NCI-H748 (cell line): Measurements from ENCODE around the gene IGSF8.
"Not testable (repeated sequence)": the region's sequence is repeated elsewhere in the genome, so short reads cannot be mapped to it uniquely, and the experiment has no call there.

Experiments
- DNase-seq: peaks from one replicate; lab custom pipeline; 2025; ENCODE audit not compliant: unreplicated experiment; lab: John Stamatoyannopoulos, UW

The IGSF8 gene

DNA sequence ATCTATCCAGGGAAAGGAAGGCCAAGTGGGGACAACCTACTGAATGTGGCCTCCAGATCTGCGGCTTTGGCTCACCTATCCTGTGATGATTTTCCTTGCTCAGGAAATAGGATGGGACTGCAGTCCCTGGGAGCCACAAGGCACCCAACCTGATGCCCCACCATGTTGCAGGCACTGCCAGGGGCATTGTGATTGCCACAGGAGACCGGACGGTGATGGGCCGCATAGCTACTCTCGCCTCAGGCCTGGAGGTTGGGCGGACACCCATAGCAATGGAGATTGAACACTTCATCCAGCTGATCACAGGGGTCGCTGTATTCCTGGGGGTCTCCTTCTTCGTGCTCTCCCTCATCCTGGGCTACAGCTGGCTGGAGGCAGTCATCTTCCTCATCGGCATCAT is 29.0 kb upstream of the IGSF8 start:
- DNase-seq = no peak

DNA sequence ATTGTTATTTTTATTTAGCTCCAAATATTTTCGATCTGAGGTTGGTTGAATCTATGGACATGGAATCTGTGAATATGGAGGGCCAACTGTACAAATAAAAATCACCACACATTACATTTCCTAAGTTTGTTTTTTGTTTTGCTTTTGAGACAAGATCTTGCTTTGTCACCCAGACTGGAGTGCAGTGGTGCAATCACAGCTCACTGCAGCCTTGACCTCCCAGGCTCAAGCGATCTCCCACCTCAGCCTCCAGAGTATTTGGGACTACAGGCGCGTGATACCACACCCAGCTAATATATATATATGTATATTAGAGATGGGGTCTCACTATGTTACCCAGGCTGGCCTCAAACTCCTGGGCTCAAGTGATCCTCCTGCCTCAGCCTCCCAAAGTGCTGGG is 27.9 kb upstream of the IGSF8 start:
- not testable (repeated sequence) for DNase-seq

DNA sequence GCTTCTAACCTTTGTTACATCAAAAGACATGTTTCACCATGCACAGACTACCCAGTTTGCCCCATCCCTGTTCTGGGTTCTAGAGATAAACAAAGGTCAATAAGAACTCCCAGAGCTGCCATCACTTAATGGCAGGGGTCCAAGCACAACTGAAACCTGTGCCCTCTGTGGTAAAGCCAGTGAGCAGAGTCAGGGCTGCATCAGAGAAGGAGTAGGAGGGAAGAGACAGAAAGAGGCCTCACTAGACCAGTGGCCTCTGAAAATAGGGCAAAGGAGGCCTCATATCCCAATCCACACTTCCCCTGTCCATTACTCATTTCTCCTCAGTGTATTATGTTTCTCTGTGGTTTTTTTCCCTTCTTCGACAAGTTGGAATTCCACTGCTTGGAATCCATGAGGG is 27.3 kb upstream of the IGSF8 start:
- DNase-seq = no peak

DNA sequence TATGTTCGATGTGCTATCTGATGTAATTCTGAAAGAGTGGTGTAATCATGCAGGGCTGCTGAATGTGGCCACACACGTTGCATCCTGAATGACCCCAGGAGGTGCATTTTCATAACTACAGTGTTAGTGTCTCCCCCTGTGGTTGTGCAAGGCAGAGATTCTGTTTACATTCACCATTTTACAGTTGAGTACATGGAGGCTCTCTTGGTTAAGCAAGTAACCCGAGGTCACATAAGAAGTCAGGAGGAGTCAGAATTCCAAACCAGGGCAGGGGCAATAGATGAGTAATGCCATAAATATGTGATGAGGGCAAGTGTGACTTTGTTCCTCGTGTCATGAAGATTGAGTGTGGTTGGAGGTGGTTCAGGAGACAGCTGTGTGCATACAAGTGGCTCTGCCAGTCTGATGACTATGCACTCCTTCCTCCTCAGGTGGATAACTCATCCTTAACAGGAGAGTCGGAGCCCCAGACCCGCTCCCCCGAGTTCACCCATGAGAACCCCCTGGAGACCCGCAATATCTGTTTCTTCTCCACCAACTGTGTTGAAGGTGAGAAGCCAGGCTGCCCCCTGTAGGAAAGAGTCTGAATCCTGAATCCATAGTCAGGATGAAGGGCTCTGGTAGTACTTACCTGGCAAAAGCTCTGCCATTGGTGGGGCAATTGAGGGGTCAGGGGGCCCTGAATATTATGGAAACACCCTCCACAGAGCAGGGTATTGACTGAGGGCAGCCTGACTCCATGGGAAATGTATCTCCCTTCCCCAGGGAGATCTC is 26.5 kb upstream of the IGSF8 start:
- no peak for DNase-seq

DNA sequence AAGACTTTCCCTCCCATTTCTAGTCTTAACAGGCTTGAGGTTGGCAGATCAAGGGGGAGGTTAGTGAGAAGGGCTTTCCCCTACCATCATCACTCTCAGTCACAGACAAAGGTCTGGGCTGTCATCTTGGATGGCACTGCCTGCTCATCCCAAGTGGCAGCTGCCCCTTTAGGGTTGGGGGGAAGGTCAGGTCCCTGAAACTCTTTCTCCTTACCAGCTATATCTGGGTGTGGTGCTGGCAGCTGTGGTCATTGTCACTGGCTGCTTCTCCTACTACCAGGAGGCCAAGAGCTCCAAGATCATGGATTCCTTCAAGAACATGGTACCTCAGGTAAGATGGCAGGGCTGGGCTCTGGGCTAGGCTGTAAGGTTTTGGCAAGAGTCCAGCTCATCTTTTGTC is 25.3 kb upstream of the IGSF8 start:
- no peak for DNase-seq

DNA sequence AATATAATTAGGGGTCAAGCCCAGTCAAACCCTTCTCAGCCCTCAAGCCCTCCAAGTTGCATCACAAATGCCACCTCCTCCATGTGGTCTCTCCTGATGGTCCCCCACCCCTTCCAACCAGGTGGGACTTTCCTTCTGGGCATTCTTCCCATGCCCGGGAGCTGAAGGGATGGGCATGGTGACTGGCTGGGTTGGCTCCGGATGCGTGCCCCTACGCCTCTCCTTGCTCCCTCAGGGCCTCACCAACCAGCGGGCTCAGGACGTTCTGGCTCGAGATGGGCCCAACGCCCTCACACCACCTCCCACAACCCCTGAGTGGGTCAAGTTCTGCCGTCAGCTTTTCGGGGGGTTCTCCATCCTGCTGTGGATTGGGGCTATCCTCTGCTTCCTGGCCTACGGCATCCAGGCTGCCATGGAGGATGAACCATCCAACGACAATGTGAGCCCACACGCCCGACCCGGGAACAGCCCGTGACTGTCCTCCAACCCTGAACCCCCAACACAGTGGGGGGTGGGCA is 24.6 kb upstream of the IGSF8 start:
- no peak for DNase-seq

DNA sequence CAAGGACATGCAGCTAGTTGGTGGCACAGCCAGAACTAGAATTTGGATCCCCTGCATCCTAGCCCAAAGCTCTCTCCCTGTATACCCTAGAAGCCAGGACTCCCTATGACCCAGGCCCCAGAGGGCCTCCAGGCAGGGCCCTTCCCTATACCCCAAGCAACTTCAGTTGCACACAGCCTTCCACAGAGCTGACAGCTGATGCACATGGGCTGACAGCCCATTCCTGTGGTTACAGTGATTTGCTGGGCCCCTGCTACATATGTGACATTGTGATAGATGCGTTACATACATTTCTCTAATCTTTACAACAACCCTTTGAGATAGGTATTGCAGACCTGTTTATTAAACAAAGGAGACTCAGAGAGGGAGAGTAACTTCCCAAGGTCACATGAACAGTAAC is 23.0 kb upstream of the IGSF8 start:
- DNase-seq = no peak

DNA sequence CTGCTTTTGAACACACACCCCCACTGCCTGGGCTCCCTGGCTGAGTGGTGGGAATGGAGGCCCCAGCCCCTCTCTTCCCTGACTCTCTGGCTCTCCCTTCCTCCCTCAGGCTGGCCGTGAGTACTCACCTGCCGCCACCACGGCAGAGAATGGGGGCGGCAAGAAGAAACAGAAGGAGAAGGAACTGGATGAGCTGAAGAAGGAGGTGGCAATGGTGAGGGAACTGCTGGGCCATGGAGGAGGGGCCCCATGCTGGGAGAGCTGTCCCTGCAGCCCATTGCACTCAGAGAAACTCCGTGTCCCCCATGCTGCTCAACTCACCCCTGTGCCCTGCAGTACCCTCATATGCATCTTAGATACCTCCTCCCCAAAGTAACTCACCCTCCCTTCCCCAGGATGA is 22.4 kb upstream of the IGSF8 start:
- no peak for DNase-seq

DNA sequence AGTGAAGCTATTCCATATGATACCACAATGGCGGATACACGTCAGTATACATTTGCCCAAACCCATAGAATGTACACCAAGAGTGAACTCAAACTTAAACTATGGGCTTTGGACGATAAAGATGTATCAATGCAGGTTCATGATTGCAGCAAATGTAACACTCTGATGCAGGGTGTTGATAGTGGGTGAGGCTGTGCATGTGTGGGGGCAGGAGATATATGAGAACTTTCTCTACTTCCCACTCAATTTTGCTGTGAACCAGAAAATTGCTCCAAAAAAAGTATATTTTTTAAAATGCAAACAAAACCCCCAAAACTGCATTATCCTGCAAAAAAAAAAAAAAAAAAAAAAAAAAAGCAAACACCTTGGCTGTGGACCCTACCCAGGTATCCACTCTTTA is 20.5 kb upstream of the IGSF8 start:
- DNase-seq = no peak

DNA sequence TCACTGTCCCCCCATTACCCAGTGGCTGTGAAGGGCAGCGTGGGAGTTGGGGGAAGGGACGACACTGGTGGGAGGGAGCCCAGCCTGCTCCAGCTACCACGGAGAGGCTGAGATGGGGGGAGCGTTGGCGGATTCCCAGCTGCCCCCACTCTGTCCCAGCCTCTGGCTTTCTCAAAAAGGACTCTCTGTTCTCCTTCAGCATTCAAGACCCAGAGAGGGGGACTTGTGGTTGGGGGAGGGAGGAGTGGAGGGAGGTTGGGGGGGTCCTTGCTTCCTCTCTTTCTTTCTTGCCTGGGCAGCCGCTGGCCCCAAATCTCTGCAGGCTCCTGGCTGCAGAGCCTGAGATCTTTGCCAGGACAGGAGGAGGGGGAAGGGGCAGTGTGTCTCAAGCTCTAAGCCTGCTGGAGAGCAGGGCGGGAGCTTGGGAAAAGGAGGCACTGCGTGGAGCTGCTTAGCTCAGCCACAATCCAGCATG is 19.3 kb upstream of the IGSF8 start:
- no peak for DNase-seq

DNA sequence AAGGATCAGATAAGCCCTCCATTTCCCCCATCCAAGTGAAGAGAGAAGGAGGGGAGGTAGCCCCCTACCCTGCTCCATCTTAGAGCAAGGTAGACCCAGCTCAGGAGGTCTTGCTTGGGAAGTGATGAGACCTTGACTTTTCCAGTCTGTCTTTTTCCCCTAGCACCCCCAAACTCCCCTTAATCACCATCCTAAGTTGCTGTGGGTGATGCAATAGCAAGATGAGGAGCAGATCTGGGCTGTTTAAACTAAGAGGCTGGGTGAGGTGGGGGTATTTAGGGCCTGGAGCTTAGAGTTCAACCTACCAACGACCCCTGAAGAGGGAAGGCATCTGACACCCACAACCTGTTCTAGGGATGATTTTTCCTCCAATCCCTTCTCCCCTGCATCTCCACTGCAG is 18.9 kb upstream of the IGSF8 start:
- no peak for DNase-seq

DNA sequence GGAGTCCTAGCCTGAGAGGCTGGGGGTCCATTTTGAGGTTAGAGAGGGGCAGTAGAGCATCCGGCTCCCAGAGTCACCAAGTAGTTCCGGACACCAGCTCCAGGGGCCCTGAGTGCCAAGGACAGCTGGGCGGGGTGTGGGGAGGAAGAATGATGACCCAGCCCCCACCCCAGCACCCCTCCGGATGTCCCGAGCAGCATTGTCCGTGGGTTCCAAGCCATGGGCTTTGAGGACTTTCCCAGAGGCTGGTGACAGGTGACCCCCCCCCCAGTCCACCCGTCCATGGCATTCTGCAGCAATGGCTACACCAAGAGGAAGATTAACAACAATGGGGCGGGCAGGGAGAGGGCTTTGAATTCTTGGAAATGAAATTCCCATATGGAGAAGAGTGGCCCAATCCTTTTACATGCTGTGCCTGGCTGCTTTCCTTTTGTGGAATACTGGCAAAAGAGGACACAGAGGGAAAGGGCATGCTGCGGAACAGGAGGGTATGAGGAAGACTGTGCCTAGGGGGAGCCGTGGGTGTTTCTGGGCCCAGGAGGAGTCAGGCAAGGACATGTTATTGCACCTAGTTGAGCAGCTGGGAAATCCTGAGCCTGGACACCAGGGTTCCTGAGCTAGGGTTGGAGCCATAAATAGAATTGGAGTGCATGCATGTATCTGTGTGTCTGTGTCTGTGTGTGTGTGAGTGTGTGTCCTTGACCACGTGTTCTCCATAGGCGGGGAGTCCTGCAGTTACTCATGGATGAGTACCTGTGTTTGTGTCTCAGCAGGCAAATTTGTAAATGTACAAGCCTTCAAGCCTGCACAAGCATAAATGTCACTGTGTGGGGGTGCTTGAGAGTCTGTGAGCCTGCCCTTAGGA is 18.1 kb upstream of the IGSF8 start:
- DNase-seq = no peak

DNA sequence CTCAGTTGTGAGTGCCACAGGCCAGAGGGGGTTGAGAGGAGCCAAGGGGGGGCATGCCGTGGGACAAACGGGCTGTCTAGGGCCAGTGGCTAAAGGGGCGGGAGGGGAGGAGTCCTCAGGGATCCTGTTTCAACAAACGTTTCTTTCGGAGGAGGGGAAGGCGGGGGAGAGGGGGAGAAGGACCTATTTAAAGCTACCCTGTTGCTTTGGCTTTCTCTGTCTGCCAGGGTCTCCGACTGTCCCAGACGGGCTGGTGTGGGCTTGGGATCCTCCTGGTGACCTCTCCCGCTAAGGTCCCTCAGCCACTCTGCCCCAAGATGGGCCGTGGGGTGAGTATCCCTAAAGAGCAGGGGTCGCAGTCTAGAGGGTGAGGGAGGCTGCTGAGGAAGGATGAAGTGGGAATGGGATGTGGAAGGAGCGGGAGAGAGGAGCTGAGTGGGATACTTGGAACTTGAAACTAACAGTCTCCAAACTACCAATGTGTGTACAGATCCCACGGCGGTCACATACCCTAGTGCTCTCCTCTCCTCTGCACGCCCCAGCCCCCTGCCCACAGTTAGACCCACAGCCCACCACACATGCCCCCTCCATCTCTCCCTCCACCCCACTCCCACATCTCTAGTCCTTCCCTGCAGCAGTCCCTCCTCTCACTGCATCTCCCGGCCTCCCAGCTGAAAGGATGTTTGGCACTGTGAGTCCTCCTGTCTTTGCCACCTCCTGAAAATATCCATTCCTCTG is 17.3 kb upstream of the IGSF8 start, which contains the start of gene ATP1A2:
TSS of gene ATP1A2 (plus strand) at position 215 of the 738 bp plus-strand sequence. CDS start at position 318, 103 bp downstream.
- no peak for DNase-seq

DNA sequence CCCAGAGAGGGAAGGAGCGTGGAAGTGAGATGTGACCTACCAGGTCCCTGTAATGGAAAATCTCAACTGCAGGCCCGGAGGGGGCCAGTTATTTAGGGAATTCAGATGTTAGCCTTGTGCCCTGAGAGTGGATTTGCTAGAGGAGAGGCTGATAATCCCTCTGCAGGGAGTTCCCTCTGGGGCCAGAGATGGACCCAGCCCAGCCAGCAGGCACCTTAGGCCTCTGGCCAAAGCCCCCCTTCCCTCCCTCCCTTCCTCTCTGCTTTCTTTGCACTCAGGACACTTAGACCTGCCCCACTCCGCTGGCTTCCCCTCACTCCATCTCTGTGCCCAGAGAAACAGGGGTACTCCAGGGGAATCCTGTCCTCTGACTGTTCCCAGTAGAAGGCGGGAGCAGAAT is 15.7 kb upstream of the IGSF8 start:
- DNase-seq = no peak

DNA sequence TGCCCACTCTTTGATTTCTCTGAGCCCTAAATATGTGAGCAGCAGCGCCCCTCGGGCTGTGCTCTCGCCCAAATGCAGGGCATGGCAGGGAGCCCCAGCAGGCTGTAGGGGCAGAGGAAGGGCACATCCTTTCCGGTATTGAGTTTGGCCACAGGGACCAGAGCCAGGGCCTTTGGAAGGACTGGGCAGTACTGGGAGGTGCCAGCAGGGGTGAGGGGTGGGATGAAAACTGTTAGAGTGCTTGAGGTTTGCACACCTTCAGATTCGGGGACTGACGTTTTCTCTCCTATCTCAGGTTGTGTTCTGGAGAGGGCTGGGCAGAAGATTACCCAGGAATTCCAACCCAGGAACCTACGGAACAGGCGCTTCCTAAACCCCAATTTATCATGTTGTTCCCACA is 15.0 kb upstream of the IGSF8 start:
- DNase-seq = no peak

DNA sequence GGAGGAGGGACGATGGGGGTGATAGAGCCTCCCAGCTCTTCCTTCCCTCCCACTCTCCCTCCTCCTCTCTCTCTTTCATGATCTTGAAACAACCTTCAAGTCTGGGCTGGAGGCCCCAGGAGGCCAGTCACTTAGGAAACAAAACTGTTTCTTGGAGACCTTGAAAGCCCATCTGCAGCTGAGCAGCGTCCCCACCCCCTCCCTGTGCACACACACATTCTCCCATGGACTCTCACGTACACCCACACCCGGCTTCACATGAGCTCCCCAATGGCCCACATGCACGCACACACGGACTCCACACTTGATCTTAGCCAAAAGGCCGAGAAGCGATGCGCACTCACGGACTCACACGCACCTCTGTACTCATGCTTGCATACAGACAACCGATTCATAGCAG is 13.9 kb upstream of the IGSF8 start:
- no peak for DNase-seq

DNA sequence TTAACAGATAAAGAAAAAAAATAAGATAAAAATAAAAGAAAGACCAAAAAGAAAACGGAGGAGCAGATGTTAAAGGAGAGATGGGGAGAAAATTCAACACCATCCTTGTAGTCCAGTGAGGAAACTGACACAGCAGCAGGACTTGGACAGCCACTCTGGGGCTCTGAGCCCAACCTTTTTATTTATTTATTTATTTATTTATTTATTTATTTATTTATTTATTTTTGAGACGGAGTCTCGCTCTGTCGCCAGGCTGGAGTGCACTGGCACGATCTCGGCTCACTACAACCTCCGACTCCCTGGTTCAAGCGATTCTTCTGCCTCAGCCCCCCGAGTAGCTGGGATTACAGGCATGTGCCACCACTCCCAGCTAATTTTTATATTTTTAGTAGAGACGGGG is 13.0 kb upstream of the IGSF8 start:
- not testable (repeated sequence) for DNase-seq

DNA sequence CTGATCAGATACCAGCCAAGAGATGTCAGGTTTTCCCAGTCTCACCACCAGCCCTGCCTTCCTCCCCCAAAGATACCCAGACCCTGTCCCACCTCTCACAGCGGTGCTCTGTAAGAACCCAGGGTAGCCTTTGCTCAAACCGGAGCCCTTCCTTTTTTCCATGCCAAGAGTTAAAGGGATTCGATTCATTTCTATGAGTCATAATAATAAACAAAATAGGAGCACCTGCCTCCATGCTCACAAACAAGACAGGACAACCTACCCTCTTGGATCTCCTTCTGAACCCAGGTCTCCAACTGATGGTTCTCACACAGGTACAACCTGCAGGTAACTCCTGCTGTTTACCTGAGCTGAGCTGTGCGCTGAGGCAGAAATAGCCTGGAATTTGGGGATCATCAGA is 11.3 kb upstream of the IGSF8 start:
- DNase-seq = no peak

DNA sequence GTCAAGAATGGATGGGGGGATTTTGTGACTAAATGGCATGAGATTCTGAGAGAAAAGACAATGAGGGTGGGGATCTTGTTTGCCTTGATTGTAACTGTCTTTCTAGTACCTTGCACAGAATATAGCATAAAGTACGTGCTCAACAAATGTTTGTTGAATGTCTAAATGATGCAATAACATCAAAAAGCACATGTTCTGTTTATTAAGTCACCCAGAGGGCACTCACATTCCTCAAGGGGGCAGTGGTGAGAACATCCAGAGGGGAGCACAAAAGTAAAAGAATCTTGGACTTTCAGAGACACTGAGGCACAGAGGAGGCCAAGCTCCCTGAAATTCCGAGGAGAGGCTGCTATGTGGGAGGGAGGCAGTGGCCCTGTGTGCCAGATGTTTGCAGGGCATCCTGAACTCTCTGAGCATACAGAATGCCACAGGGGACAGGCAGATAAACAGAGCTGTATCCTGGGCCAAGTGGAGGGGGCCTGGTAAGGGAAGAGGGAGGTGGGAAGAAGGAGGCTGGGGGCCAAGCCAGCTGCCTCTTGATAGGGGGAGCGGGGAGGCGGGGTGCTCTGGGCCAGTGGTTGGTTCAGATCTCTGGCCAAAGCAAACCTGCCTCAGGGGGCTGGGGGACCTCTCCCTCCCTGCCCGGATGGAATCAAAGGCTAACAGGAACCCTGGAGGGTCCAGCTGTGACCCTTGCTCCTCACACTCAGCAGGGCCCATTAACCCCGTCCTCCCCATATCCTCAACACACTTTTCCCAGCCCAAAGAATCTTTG is 10.7 kb upstream of the IGSF8 start:
- no peak for DNase-seq

DNA sequence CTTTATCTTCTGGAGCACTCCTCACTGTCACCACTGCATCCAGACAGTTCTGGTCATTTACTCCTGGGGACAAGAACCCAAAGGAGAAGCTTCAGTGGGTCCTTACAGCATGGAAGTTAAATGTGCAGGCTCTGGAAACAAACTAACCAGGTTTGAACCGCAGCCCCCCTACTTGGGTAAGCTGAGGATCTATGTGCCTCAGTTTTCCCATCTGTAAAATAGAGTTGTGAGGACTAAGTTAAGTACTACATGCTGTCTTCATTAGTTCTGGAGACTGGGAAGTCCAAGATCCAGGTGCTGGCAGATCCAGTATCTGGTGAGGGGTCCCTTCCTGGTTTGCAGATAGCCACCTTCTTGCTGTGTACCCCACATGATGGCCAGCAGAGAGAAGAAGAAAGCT is 9.1 kb upstream of the IGSF8 start:
- no peak for DNase-seq

DNA sequence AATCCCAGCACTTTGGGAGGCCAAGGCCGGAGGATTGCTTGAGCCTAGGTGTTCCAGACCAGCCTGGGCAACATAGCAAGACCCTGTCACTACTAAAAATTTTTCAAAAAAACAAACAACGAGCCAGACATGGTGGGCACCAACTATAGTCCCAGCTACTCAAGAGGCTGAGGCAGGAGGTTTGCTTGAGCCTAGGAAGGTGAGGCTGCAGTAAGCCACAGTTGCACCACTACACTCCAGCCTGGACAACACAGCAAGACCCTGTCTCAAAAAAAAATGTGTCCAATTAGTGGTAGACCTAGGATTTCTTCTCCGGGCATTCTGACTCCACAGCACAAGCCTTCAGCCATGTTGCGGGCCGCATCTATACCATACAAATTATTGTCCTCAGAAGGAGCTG is 6.7 kb upstream of the IGSF8 start:
- no peak for DNase-seq
